Thymus (tissue), 11 donors: ENCODE measurements around the gene LIPA. TPM values are rescaled to one million over a fixed set of nuclear protein-coding genes. Genes with fewer than 3 reads are reported as not detected.
"Not testable (repeated sequence)": the region's sequence is repeated elsewhere in the genome, so short reads cannot be mapped to it uniquely, and the experiment has no call there.

Experiments used
- DNase-seq, 9 donors: peaks; one replicate each; pipeline ENCODE4 v3.0.0-alpha.2; 2013; ENCODE audit warnings: low spot score in 9 of 9, low read depth in 6 of 9, missing footprints in 1 of 9
- H3K27ac ChIP-seq, 2 donors: one replicate each; pipeline ENCODE4 v1.5.1; 2013; ENCODE audit warnings: control low read depth in 1 of 2, low read depth in 1 of 2, low read length in 1 of 2, mild to moderate bottlenecking in 1 of 2, moderate library complexity in 1 of 2
- H3K27me3 ChIP-seq, 2 donors: one replicate each; pipeline ENCODE4 v1.5.1; 2013; ENCODE audit warnings: low read length in 1 of 2; ENCODE audit not compliant: control insufficient read depth in 2 of 2, insufficient read depth in 1 of 2
- H3K36me3 ChIP-seq, 2 donors: one replicate each; pipeline ENCODE4 v1.5.1; 2013; ENCODE audit warnings: low read length in 1 of 2, mild to moderate bottlenecking in 1 of 2, moderate library complexity in 1 of 2; ENCODE audit not compliant: control insufficient read depth in 2 of 2, insufficient read depth in 2 of 2
- H3K4me1 ChIP-seq, 2 donors: one replicate each; pipeline ENCODE4 v1.5.1; 2013; ENCODE audit warnings: low read length in 2 of 2; ENCODE audit not compliant: control insufficient read depth in 2 of 2, insufficient read depth in 2 of 2
- H3K4me3 ChIP-seq, 2 donors: one replicate each; pipeline ENCODE4 v1.5.1; 2013; ENCODE audit warnings: low read length in 2 of 2, control low read depth in 1 of 2, mild to moderate bottlenecking in 1 of 2
- H3K9me3 ChIP-seq, 2 donors: one replicate each; pipeline ENCODE4 v1.5.1; 2013; ENCODE audit warnings: low read length in 1 of 2, mild to moderate bottlenecking in 1 of 2; ENCODE audit not compliant: control insufficient read depth in 2 of 2, insufficient read depth in 1 of 2
- WGBS: extraction: QIAGEN DNeasy Blood & Tissue Kit; methylation state at CpG from one replicate; pipeline ENCODE4 v1.1.7; 2013; 5-methylcytosine and 5-hydroxymethylcytosine counted together
- polyA plus RNA-seq: library from polyadenylated mRNA; stranded (reverse); fragments of 200-250 nt; gene quantifications from one replicate; pipeline ENCODE4 v1.2.3, GENCODE V29; 2013
- total RNA-seq: library from RNA; stranded (reverse); fragments of 120-200 nt; gene quantifications from one replicate; pipeline ENCODE4 v1.2.4, GENCODE V29; 2013
- donor health status: healthy.

Gene LIPA
- total and polyA plus RNA-seq, 2 donors, result 45.9 to 62.3 TPM

- Histone ChIP-seq H3K4me3 (no peak overlapping the region), H3K4me1 (no peaks in the 10 kb centered on the region), H3K27me3 (no peaks in the 10 kb centered on the region), H3K27ac (no peak overlapping the region), H3K9me3 (no peaks in the 10 kb centered on the region), H3K36me3 (no peaks in the 10 kb centered on the region)
- no peak for DNase-seq
- WGBS, result 71% methylated on average over 2 of the region's 2 CpGs
Measured at GRCh38 chr10:89171263-89171872, 80.2 kb downstream of the LIPA start.

- H3K4me3 ChIP-seq, H3K4me1 ChIP-seq, H3K36me3 ChIP-seq, DNase-seq, H3K9me3 ChIP-seq, H3K27me3 ChIP-seq, H3K27ac ChIP-seq: not testable (repeated sequence)
- WGBS, result 92% methylated on average over 9 of the region's 9 CpGs
Measured at GRCh38 chr10:89168354-89168900, 83.1 kb downstream of the LIPA start.

- H3K9me3 ChIP-seq, result no peaks in the 10 kb centered on the region
- H3K36me3 ChIP-seq, result no peaks in the 10 kb centered on the region
- H3K4me1 ChIP-seq, result peaks cover 5 to 10% of the 10 kb centered on the region in 2 donors
- H3K4me3 ChIP-seq, result no peak overlapping the region
- H3K27me3 ChIP-seq, result no peaks in the 10 kb centered on the region
- no peak overlapping the region for H3K27ac ChIP-seq
- DNase-seq, result no peak
Measured at GRCh38 chr10:89167915-89168314, 83.7 kb downstream of the LIPA start.

DNA sequence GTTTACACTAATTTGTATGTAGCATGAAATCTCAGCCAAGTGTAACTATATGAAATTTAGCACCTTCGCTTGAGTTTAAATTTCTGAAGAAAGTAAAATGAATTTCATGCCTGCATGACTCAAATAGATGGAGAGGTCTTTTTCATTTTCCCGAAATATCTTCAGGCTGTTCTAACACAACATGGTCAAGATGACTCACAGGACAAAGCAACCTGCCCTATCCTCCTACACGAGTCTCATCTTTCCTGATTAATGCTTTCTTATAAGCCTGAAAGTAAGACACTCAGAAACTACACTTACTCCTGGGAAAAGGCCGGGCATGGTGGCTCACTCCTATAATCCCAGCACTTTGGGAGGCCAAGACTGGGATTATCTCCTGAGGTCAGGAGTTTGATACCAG lies 85.7 kb downstream of the LIPA start:
- DNase-seq, result peak in 1 of 9 donors; percentile 11
- 92% methylated on average over 4 of the region's 4 CpGs for WGBS
- no peaks in the 10 kb centered on the region for H3K27me3 ChIP-seq
- H3K4me3 ChIP-seq, result no peak overlapping the region
- H3K9me3 ChIP-seq, result no peaks in the 10 kb centered on the region
- H3K27ac ChIP-seq, result no peak overlapping the region
- H3K4me1 ChIP-seq, result peaks cover 5 to 10% of the 10 kb centered on the region in 2 donors
- no peaks in the 10 kb centered on the region for H3K36me3 ChIP-seq

DNA sequence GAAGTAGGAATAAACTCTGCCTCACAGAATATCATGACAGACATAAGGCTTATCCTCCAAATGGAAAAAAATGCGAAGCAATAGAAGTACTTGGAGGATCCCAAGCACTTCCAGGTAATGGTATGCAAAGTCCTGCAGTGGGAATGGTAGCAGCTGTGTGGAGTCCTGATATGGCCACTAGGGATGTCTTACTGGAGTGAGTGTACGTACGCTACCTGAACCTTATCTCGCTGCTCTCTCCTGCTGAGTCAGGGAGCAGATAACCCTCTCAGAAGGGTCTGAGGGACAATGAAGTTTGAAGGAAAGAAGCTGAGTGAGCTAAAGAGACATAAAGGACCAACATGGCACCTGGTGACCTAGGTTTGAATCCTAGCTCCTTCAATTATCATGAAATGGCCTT lies 86.7 kb downstream of the LIPA start:
- Histone ChIP-seq H3K4me1 (peaks cover 5 to 10% of the 10 kb centered on the region in 2 donors), H3K9me3 (no peaks in the 10 kb centered on the region), H3K27me3 (no peaks in the 10 kb centered on the region), H3K36me3 (no peaks in the 10 kb centered on the region), H3K4me3 (no peak overlapping the region), H3K27ac (no peak overlapping the region)
- no peak for DNase-seq
- WGBS, result 87% methylated on average over 4 of the region's 4 CpGs

GRCh38 chr10:89164080-89164479 lies 87.5 kb downstream of the LIPA start:
- Histone ChIP-seq H3K27me3 (no peaks in the 10 kb centered on the region), H3K4me1 (peaks cover 5 to 10% of the 10 kb centered on the region in 2 donors), H3K4me3 (peak overlapping the region; percentile 3 to 11), H3K9me3 (no peaks in the 10 kb centered on the region), H3K36me3 (no peaks in the 10 kb centered on the region), H3K27ac (peak overlapping the region; percentile 25 to 60)
- peak in 3 of 9 donors; percentile 2 to 42 (median 7) for DNase-seq
- WGBS, result 12% methylated on average over 3 of the region's 3 CpGs

Other genes with a start within 250 kb of the LIPA start
- 8.5 TPM for gene CH25H, start 44.5 kb downstream of the LIPA start, total RNA-seq
- 23.8 TPM for gene CH25H, start 44.5 kb downstream of the LIPA start, polyA plus RNA-seq
- gene IFIT2, start 50.3 kb upstream of the LIPA start, total RNA-seq, result 8.7 TPM
- gene IFIT2, start 50.3 kb upstream of the LIPA start, polyA plus RNA-seq, result 16.0 TPM
- 33.4 TPM for gene IFIT3, start 76.2 kb upstream of the LIPA start, total RNA-seq
- 31.5 TPM for gene IFIT3, start 76.2 kb upstream of the LIPA start, polyA plus RNA-seq
- 0.38 TPM for gene IFIT1B, start 126.3 kb upstream of the LIPA start, total RNA-seq
- 0.07 TPM for gene IFIT1B, start 126.3 kb upstream of the LIPA start, polyA plus RNA-seq
- gene IFIT1, start 140.8 kb upstream of the LIPA start, total RNA-seq, result 48.4 TPM
- gene IFIT1, start 140.8 kb upstream of the LIPA start, polyA plus RNA-seq, result 43.4 TPM
- 17.6 TPM for gene IFIT5, start 162.8 kb upstream of the LIPA start, total RNA-seq
- 17.4 TPM for gene IFIT5, start 162.8 kb upstream of the LIPA start, polyA plus RNA-seq